ENCODE measurements around the gene UBAP1L. TPM values are rescaled to one million over a fixed set of nuclear protein-coding genes. Genes with fewer than 3 reads are reported as not detected.

UBAP1L gene
- total RNA-seq, 1 donor from 2014 or later = 10.9 TPM

DNA sequence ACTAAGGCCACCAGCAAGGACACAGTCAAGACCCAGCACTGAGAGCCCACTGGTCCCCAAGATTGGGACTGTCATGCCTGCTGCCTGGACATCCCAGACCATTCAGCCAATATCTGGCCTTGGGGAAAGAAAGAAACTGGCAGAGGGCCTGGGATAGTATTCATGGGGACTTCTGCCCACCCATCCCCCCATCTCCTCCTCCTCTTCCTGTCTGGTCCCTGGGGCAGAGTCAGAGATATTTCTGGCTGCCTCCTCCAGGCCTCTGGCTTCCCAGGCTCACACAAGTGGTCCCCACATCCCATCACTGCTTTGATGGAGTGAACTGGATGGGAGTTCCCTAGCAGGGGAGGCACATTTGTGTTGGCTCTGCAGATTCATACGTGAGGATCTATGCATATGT is 43.0 kb downstream of the UBAP1L start:
- Mint-ChIP-seq H3K27me3 (ENCODE audit: low read depth) (peaks cover 10% of the 10 kb centered on the region), H3K36me3 (no peaks in the 10 kb centered on the region), H3K27ac (no peak overlapping the region), H3K4me1 (peaks cover 28% of the 10 kb centered on the region), H3K9me3 (no peaks in the 10 kb centered on the region), H3K4me3 (no peak overlapping the region)
- no peak for DNase-seq (ENCODE audit: low spot score in 2 of 2, unreplicated experiment in 2 of 2)
- TF ChIP-seq, protein P1, sequence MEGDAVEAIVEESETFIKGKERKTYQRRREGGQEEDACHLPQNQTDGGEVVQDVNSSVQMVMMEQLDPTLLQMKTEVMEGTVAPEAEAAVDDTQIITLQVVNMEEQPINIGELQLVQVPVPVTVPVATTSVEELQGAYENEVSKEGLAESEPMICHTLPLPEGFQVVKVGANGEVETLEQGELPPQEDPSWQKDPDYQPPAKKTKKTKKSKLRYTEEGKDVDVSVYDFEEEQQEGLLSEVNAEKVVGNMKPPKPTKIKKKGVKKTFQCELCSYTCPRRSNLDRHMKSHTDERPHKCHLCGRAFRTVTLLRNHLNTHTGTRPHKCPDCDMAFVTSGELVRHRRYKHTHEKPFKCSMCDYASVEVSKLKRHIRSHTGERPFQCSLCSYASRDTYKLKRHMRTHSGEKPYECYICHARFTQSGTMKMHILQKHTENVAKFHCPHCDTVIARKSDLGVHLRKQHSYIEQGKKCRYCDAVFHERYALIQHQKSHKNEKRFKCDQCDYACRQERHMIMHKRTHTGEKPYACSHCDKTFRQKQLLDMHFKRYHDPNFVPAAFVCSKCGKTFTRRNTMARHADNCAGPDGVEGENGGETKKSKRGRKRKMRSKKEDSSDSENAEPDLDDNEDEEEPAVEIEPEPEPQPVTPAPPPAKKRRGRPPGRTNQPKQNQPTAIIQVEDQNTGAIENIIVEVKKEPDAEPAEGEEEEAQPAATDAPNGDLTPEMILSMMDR (IDR thresholded peaks at IDR 0.05; ENCODE audit: unreplicated experiment) = no peak

DNA sequence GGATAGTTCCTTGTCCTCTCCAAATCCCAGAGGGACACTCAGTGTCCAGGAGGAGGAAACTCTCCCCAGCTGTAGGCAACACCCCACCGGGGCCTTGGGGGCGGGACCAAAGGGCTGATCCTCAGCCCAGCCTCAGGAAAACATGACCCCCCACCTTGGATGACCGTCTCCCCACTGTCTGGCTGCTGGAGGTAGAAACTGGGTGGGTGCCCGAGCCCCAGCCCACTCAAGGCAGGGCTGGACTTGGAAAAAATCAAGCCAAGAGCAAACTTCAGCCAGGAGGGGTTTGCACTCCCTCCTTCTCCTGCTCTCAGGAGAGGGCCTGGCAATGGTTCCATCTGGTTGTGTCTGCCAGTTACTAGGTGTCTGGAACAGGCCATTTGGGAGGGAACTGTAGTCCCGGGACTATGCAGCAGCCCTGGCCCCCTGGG is 43.6 kb downstream of the UBAP1L start:
- Mint-ChIP-seq H3K27ac (no peak overlapping the region), H3K4me1 (peaks cover 32% of the 10 kb centered on the region), H3K9me3 (no peaks in the 10 kb centered on the region), H3K4me3 (no peak overlapping the region), H3K36me3 (no peaks in the 10 kb centered on the region), H3K27me3 (ENCODE audit: low read depth) (peaks cover 14% of the 10 kb centered on the region)
- TF ChIP-seq, protein P1 (IDR thresholded peaks at IDR 0.05; ENCODE audit: unreplicated experiment) = no peak
- no peak for DNase-seq (ENCODE audit: low spot score in 2 of 2, unreplicated experiment in 2 of 2)

- Mint-ChIP-seq H3K9me3 (no peaks in the 10 kb centered on the region), H3K27ac (peak overlapping the region; percentile 66), H3K4me1 (peaks cover 30% of the 10 kb centered on the region), H3K4me3 (no peak overlapping the region), H3K27me3 (ENCODE audit: low read depth) (peaks cover 19% of the 10 kb centered on the region), H3K36me3 (no peaks in the 10 kb centered on the region)
- TF ChIP-seq, protein P1 (IDR thresholded peaks at IDR 0.05; ENCODE audit: unreplicated experiment) = no peak
- no peak for DNase-seq (ENCODE audit: low spot score in 2 of 2, unreplicated experiment in 2 of 2)
Observed at GRCh38 chr15:65069779-65070546, 45.0 kb downstream of the UBAP1L start.

- TF ChIP-seq, protein P1 (IDR thresholded peaks at IDR 0.05; ENCODE audit: unreplicated experiment) = no peak
- Mint-ChIP-seq H3K9me3 (no peaks in the 10 kb centered on the region), H3K27ac (peak overlapping the region; percentile 66), H3K27me3 (ENCODE audit: low read depth) (peaks cover 19% of the 10 kb centered on the region), H3K36me3 (no peaks in the 10 kb centered on the region), H3K4me1 (peaks cover 30% of the 10 kb centered on the region), H3K4me3 (no peak overlapping the region)
- no peak for DNase-seq (ENCODE audit: low spot score in 2 of 2, unreplicated experiment in 2 of 2)
Observed at GRCh38 chr15:65069179-65069578, 45.8 kb downstream of the UBAP1L start.

DNA sequence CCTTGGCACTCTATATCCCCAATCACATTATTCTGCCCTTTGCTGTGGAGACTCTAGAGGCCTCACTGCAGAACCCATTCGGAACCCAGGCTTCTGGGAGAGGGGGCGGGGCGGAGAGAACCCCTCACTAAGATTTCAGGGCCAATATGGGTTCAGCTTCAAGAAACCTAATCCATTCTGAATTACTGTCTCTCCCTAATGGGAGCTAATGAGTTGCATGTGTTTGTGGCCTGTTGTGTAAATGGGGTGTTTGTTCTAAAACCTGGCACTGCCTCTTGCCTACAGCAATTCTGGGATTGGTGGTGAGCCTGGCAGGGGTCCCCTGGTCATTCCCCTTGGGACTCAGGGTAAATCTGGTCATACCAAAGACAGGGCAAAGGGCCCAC is 46.6 kb downstream of the UBAP1L start:
- Mint-ChIP-seq H3K4me1 (peaks cover 30% of the 10 kb centered on the region), H3K27ac (peak overlapping the region; percentile 55), H3K9me3 (no peaks in the 10 kb centered on the region), H3K27me3 (ENCODE audit: low read depth) (peaks cover 19% of the 10 kb centered on the region), H3K36me3 (no peaks in the 10 kb centered on the region), H3K4me3 (peak overlapping the region; percentile 66)
- no peak for DNase-seq (ENCODE audit: low spot score in 2 of 2, unreplicated experiment in 2 of 2)
- TF ChIP-seq, protein P1 (IDR thresholded peaks at IDR 0.05; ENCODE audit: unreplicated experiment) = no peak
